NCI-H748 (cell line): ENCODE measurements around the gene SYT12.

ENCODE experiments used
- DNase-seq: peaks from one replicate; lab custom pipeline; 2025; ENCODE audit not compliant: unreplicated experiment; lab: John Stamatoyannopoulos, UW

The SYT12 gene

GRCh38 chr11:67054836-67055523 lies 32.0 kb downstream of the SYT12 start:
- DNase-seq, result peak; percentile 87

GRCh38 chr11:67055812-67056211 lies 32.9 kb downstream of the SYT12 start:
- no peak for DNase-seq

- no peak for DNase-seq
These were observed 33.6 kb downstream of the SYT12 start, which contains the start of gene RHOD for GRCh38 chr11:67056267-67057204. Gene RHOD (plus strand): TSS chr11:67056847. CDS start chr11:67056903, 56 bp downstream.

- DNase-seq, result no peak
These were observed 34.3 kb downstream of the SYT12 start for GRCh38 chr11:67057205-67057672.

- no peak for DNase-seq
These were observed 35.6 kb downstream of the SYT12 start for GRCh38 chr11:67058506-67058905.

- no peak for DNase-seq
These were observed 36.7 kb downstream of the SYT12 start for GRCh38 chr11:67059671-67060070.

- DNase-seq, result no peak
These were observed 37.2 kb downstream of the SYT12 start for GRCh38 chr11:67060111-67060522.

GRCh38 chr11:67062526-67063373 lies 39.8 kb downstream of the SYT12 start:
- no peak for DNase-seq

- no peak for DNase-seq
These were observed 43.4 kb downstream of the SYT12 start for GRCh38 chr11:67066333-67066709.

GRCh38 chr11:67071420-67072284 lies 48.7 kb downstream of the SYT12 start:
- DNase-seq, result peak; percentile 52

GRCh38 chr11:67072295-67072694 lies 49.4 kb downstream of the SYT12 start:
- no peak for DNase-seq

GRCh38 chr11:67073908-67074307 lies 51.0 kb downstream of the SYT12 start:
- DNase-seq, result no peak

GRCh38 chr11:67076202-67076601 lies 53.3 kb downstream of the SYT12 start:
- no peak for DNase-seq

GRCh38 chr11:67079065-67079705 lies 56.3 kb downstream of the SYT12 start:
- no peak for DNase-seq

- no peak for DNase-seq
These were observed 59.3 kb downstream of the SYT12 start for GRCh38 chr11:67082071-67082791.

GRCh38 chr11:67083786-67084366 lies 60.9 kb downstream of the SYT12 start:
- DNase-seq, result no peak

- no peak for DNase-seq
These were observed 62.7 kb downstream of the SYT12 start for GRCh38 chr11:67085617-67086016.

- no peak for DNase-seq
These were observed 67.8 kb downstream of the SYT12 start for GRCh38 chr11:67090717-67091116.

GRCh38 chr11:67095214-67095507 lies 72.2 kb downstream of the SYT12 start:
- DNase-seq, result no peak
